IMR-90 (cell line): ENCODE results near the gene BTC. TPM values are rescaled to one million over a fixed set of nuclear protein-coding genes. Genes with fewer than 3 reads are reported as not detected.

Experiments
- ATAC-seq: fragments of 200-7000 bp; cut with Tn5 transposase; 2 replicates; pipeline ENCODE4 v1.9.1; 2020; ENCODE audit warnings: low read depth, mild to moderate bottlenecking, moderate library complexity
- Bru-seq: library from RNA; stranded (reverse); fragments of 400-500 nt; gene quantifications from one replicate; lab custom pipeline; 2021; lab: Mats Ljungman, UMichigan
- BruChase-seq, 2 experiments: library from RNA; stranded (reverse); fragments of 400-500 nt; gene quantifications; one replicate each; lab custom pipeline; 2021; lab: Mats Ljungman, UMichigan
- BruUV-seq: library from RNA; stranded (reverse); fragments of 400-500 nt; replicated peaks from 2 replicates; lab custom pipeline; 2021; lab: Mats Ljungman, UMichigan
- CTCF ChIA-PET: fragments of 300-600 bp; formaldehyde crosslinking; extraction: SDS; loops from one replicate; lab custom pipeline; 2021; ENCODE audit warnings: antibody characterized with exemption; lab: Yijun Ruan, JAX
- POLR2A ChIA-PET: fragments of 300-600 bp; sonication (Branson Sonifier 250); formaldehyde crosslinking; loops from one replicate; lab custom pipeline; 2022; ENCODE audit warnings: antibody characterized with exemption; ENCODE audit not compliant: unreplicated experiment; lab: Charles Lee
- DNase-seq: peaks from one replicate; pipeline ENCODE4 v3.0.0; 2013
- H2AFZ ChIP-seq: replicated peaks from 2 replicates; pipeline ENCODE3; 2013; ENCODE audit warnings: low read length, mild to moderate bottlenecking; ENCODE audit not compliant: poor library complexity
- H2AK5ac ChIP-seq: 2 replicates; pipeline ENCODE4 v1.6.1; 2013; ENCODE audit warnings: low read depth, low read length, inconsistent platforms
- H2AK9ac ChIP-seq: replicated peaks from 2 replicates; pipeline ENCODE3; 2013; ENCODE audit warnings: mild to moderate bottlenecking, low read depth, low read length, moderate library complexity; ENCODE audit not compliant: poor library complexity
- H2BK120ac ChIP-seq: 2 replicates; pipeline ENCODE4 v1.6.1; 2013; ENCODE audit warnings: low read depth, low read length, inconsistent platforms
- H2BK15ac ChIP-seq: 3 replicates; pipeline ENCODE4 v1.6.1; 2013; ENCODE audit warnings: low read depth, low read length, inconsistent platforms
- H2BK20ac ChIP-seq: 2 replicates; pipeline ENCODE4 v1.6.1; 2013; ENCODE audit warnings: low read depth, mild to moderate bottlenecking, inconsistent platforms, low read length, moderate library complexity
- H2BK5ac ChIP-seq: 2 replicates; pipeline ENCODE4 v1.6.1; 2013; ENCODE audit warnings: mild to moderate bottlenecking, low read depth, low read length, inconsistent platforms; ENCODE audit not compliant: poor library complexity, severe bottlenecking
- H3K14ac ChIP-seq: replicated peaks from 2 replicates; pipeline ENCODE4 v1.6.1; 2013; ENCODE audit warnings: low read depth, low read length, inconsistent platforms
- H3K18ac ChIP-seq: 2 replicates; pipeline ENCODE4 v1.6.1; 2013; ENCODE audit warnings: low read depth, low read length, control low read depth
- H3K23ac ChIP-seq: 2 replicates; pipeline ENCODE4 v1.6.1; 2013; ENCODE audit warnings: low read depth, low read length, inconsistent platforms
- H3K27ac ChIP-seq: 2 replicates; pipeline ENCODE4 v1.5.1; 2013; ENCODE audit warnings: mild to moderate bottlenecking, control low read depth, low read length; ENCODE audit not compliant: insufficient read depth
- H3K27me3 ChIP-seq: 2 replicates; pipeline ENCODE4 v1.6.1; 2013; ENCODE audit warnings: low read length; ENCODE audit not compliant: control insufficient read depth, insufficient read depth
- H3K36me3 ChIP-seq: 2 replicates; pipeline ENCODE4 v1.6.1; 2013; ENCODE audit warnings: low read length, mixed read lengths; ENCODE audit not compliant: control insufficient read depth, insufficient read depth
- H3K4ac ChIP-seq: 2 replicates; pipeline ENCODE4 v1.6.1; 2013; ENCODE audit warnings: low read depth, low read length, inconsistent platforms
- H3K4me1 ChIP-seq: 2 replicates; pipeline ENCODE4 v1.6.1; 2013; ENCODE audit warnings: low read length, mixed read lengths; ENCODE audit not compliant: control insufficient read depth, insufficient read depth
- H3K4me2 ChIP-seq: 2 replicates; pipeline ENCODE4 v1.6.1; 2013; ENCODE audit warnings: low read depth, mild to moderate bottlenecking, control low read depth, low read length, moderate library complexity
- H3K4me3 ChIP-seq: 2 replicates; pipeline ENCODE4 v1.5.1; 2013; ENCODE audit warnings: low read depth, mild to moderate bottlenecking, control low read depth, low read length, moderate library complexity; ENCODE audit not compliant: insufficient read depth
- H3K56ac ChIP-seq: 2 replicates; pipeline ENCODE4 v1.6.1; 2013; ENCODE audit warnings: low read length, inconsistent platforms; ENCODE audit not compliant: insufficient read depth; ENCODE audit errors: extremely low read depth
- H3K79me1 ChIP-seq, 2 experiments: 2 replicates each; pipeline ENCODE4 v1.6.1; 2013; ENCODE audit warnings: low read length in 2 of 2, inconsistent platforms in 1 of 2, low read depth in 1 of 2
- H3K9ac ChIP-seq: 2 replicates; pipeline ENCODE4 v1.6.1; 2013; ENCODE audit warnings: low read depth, low read length, control low read depth
- H3K9me1 ChIP-seq: 2 replicates; pipeline ENCODE4 v1.6.1; 2013; ENCODE audit warnings: low read length, inconsistent platforms; ENCODE audit not compliant: insufficient read depth
- H3K9me3 ChIP-seq: 2 replicates; pipeline ENCODE4 v1.6.1; 2013; ENCODE audit warnings: low read length; ENCODE audit not compliant: control insufficient read depth, insufficient read depth
- H4K20me1 ChIP-seq: 2 replicates; pipeline ENCODE4 v1.6.1; 2013; ENCODE audit warnings: low read length, inconsistent platforms; ENCODE audit not compliant: insufficient read depth
- H4K5ac ChIP-seq: 2 replicates; pipeline ENCODE4 v1.6.1; 2013; ENCODE audit warnings: mild to moderate bottlenecking, low read depth, low read length, control low read depth
- H4K8ac ChIP-seq, 2 experiments: 2 replicates each; pipeline ENCODE4 v1.6.1; 2013; ENCODE audit warnings: low read depth in 2 of 2, low read length in 2 of 2, control low read depth in 1 of 2, inconsistent platforms in 1 of 2
- H4K91ac ChIP-seq: 2 replicates; pipeline ENCODE4 v1.6.1; 2013; ENCODE audit warnings: low read depth, low read length, inconsistent platforms; ENCODE audit not compliant: insufficient read depth
- CTCF ChIP-seq: conservative IDR thresholded peaks from 2 replicates; pipeline ENCODE4 v1.5.1; 2012; ENCODE audit warnings: mild to moderate bottlenecking, low read depth, low read length, improper control_type of control experiment
- ELK1 ChIP-seq: fragments of 150-350 bp; IDR thresholded peaks from 2 replicates; pipeline ENCODE4 v1.6.1; 2016; ENCODE audit warnings: low read depth, mild to moderate bottlenecking, low read length, moderate library complexity, borderline replicate concordance
- WGBS, 2 experiments: methylation state at CpG; one replicate each; pipeline versions ENCODE4 v1.1.5 to v1.1.7; 2013; ENCODE audit warnings: missing lambda C conversion rate in 2 of 2; ENCODE audit not compliant: insufficient read length in 1 of 2; ENCODE audit errors: extremely low coverage in 2 of 2; 5-methylcytosine and 5-hydroxymethylcytosine counted together
- dilution Hi-C: fragments of 300-500 bp; cut with HindIII; formaldehyde crosslinking; loops from one replicate; pipeline ENCODE4 v1.14.3; 2018; ENCODE audit warnings: low sequenced_read_pairs; ENCODE audit not compliant: unreplicated experiment
- in situ Hi-C: fragments of 300-500 bp; cut with MboI; formaldehyde crosslinking; loops from 3 replicates; pipeline ENCODE4 v1.14.3; 2019; ENCODE audit warnings: low sequenced_read_pairs, inconsistent platforms, mixed read lengths
- intact Hi-C: fragments of 100-400 bp; cut with micrococcal nuclease; formaldehyde crosslinking; loops from 2 replicates; pipeline ENCODE4 v1.10.0; 2022
- long read RNA-seq: library from polyadenylated mRNA; unstranded; transcript quantifications from one replicate; pipeline ENCODE4 v2.0.0, GENCODE V29; 2021; ENCODE audit not compliant: unreplicated experiment
- polyA plus RNA-seq, 3 experiments: library from polyadenylated mRNA; depleted of rRNA; stranded (reverse); fragments of >200 nt; gene quantifications; 2 replicates each; pipeline ENCODE4 v1.2.3, GENCODE V29; 2012; ENCODE audit warnings: low replicate concordance in 1 of 3
- total RNA-seq: library from RNA; depleted of rRNA; stranded (reverse); fragments of >200 nt; gene quantifications from 2 replicates; pipeline ENCODE4 v1.2.3, GENCODE V29; 2012; rRNA removed

BTC gene
- not detected in 2 replicates for total RNA-seq
- polyA plus RNA-seq (2012; rRNA removed) = not detected in 2 replicates
- not detected in 2 replicates for polyA plus RNA-seq (2012; cell fraction: cytosol; rRNA removed)
- polyA plus RNA-seq (2012; cell fraction: nucleus; rRNA removed; ENCODE audit: low replicate concordance) = not detected in 2 replicates
- percentile 4 among the genes with signal in this experiment for Bru-seq, nascent RNA
- percentile 6 among the genes with signal in this experiment for BruChase-seq, experiment 1, labeled RNA remaining after a 6-hour chase
- percentile 2 among the genes with signal in this experiment for BruChase-seq, experiment 2, labeled RNA remaining after a 2-hour chase
- long read RNA-seq = 0 reads

- CTCF ChIA-PET = interaction anchor here (0.6 kb wide), 1 partner anchor 638 kb away, joined by 3 read pairs; no protein-coding TSS in a partner anchor
Measured at GRCh38 chr4:74794382-74795010, at the start of gene BTC. BTC (minus strand) TSS chr4:74794523; CDS start chr4:74794325, 198 bp downstream.

More at GRCh38 chr4:74794382-74795010, at the start of gene BTC:
- Histone ChIP-seq H3K14ac (no peak within 1 kb of the TSS), H3K27me3 (peaks cover 33% of the 10 kb centered on the region), H4K91ac (no peak within 1 kb of the TSS), H3K4me2 (peak within 1 kb of the TSS; percentile 65), H2AFZ (peak within 1 kb of the TSS; percentile 87), H3K4me3 (peak within 1 kb of the TSS; percentile 42), H3K36me3 (no peaks in the 10 kb centered on the region), H3K56ac (no peak within 1 kb of the TSS), H3K18ac (no peak within 1 kb of the TSS), H2AK5ac (no peak within 1 kb of the TSS), H3K4me1 (no peaks in the 10 kb centered on the region), H2BK120ac (no peak within 1 kb of the TSS), H3K9ac (no peak within 1 kb of the TSS), H4K20me1 (no peaks in the 10 kb centered on the region), H3K23ac (no peak within 1 kb of the TSS), H3K9me1 (no peaks in the 10 kb centered on the region), H3K9me3 (no peaks in the 10 kb centered on the region), H4K5ac (no peak within 1 kb of the TSS), H2BK5ac (no peak within 1 kb of the TSS), H2BK15ac (no peak within 1 kb of the TSS), H4K8ac (no peak within 1 kb of the TSS), H2AK9ac (peak within 1 kb of the TSS; percentile 7), H3K79me1 (no peaks in the 10 kb centered on the region), H3K27ac (no peak within 1 kb of the TSS), H3K4ac (no peak within 1 kb of the TSS), H2BK20ac (no peak within 1 kb of the TSS)
- no peak for TF ChIP-seq ELK1
- 0 out of 2 replicates have a peak, but pooled peaks have one; percentile 9 for TF ChIP-seq CTCF
- peak; percentile 63 for ATAC-seq
- dilution Hi-C loops = no loop called here
- in situ Hi-C loops = no loop called here
- POLR2A ChIA-PET = no interaction called here
- no peak for DNase-seq
- no CpG with 5 or more reads among the region's 24 CpGs for WGBS, 2 experiments
- no TSS peak for BruUV-seq
- intact Hi-C loops = no loop called here
